Keratinocyte (primary cell): ENCODE data around the gene NT5E. TPM values are rescaled to one million over a fixed set of nuclear protein-coding genes. Genes with fewer than 3 reads are reported as not detected.

Experiments used
- DNase-seq: peaks from one replicate; pipeline ENCODE4 v3.0.0-alpha.2; 2011; ENCODE audit warnings: low read depth, missing footprints, low spot score
- FAIRE-seq: peaks from 2 replicates; lab custom pipeline; 2011; peaks lifted over from hg19 to GRCh38; lab: Jason Lieb, UNC
- H2AFZ ChIP-seq: 2 replicates; pipeline ENCODE4 v1.6.0; 2012; ENCODE audit warnings: low read length, control low read depth, inconsistent platforms; ENCODE audit not compliant: control insufficient read depth
- H3K27ac ChIP-seq: 2 replicates; pipeline ENCODE4 v1.5.1; 2011; ENCODE audit warnings: low read length; ENCODE audit not compliant: control insufficient read depth, insufficient read depth
- H3K27me3 ChIP-seq: 3 replicates; pipeline ENCODE4 v1.6.0; 2011; ENCODE audit warnings: low read length; ENCODE audit not compliant: control insufficient read depth, insufficient read depth; ENCODE audit errors: extremely low read depth
- H3K36me3 ChIP-seq, 2 experiments: 2 replicates in 1 of 2; 3 replicates in 1 of 2; pipeline ENCODE4 v1.5.1; 2011; ENCODE audit warnings: low read length in 2 of 2, mild to moderate bottlenecking in 1 of 2; ENCODE audit not compliant: control insufficient read depth in 2 of 2, insufficient read depth in 2 of 2; ENCODE audit errors: extremely low read depth in 1 of 2
- H3K4me1 ChIP-seq: 3 replicates; pipeline ENCODE4 v1.5.1; 2011; ENCODE audit warnings: low read length; ENCODE audit not compliant: control insufficient read depth, insufficient read depth; ENCODE audit errors: extremely low read depth
- H3K4me2 ChIP-seq: 3 replicates; pipeline ENCODE4 v1.6.0; 2011; ENCODE audit warnings: low read depth, low read length; ENCODE audit not compliant: control insufficient read depth, insufficient read depth; ENCODE audit errors: extremely low read depth
- H3K4me3 ChIP-seq, 3 experiments: fragments of 200-600 bp in 1 of 3; sonication (generic) in 1 of 3; 2 replicates in 2 of 3; 3 replicates in 1 of 3; pipeline ENCODE4 v1.5.1; 2011 to 2016; ENCODE audit warnings: low read length in 3 of 3, mild to moderate bottlenecking in 3 of 3, control low read depth in 2 of 3, inconsistent platforms in 1 of 3, low read depth in 1 of 3, mixed read lengths in 1 of 3, mixed run types in 1 of 3, moderate library complexity in 1 of 3; ENCODE audit not compliant: control insufficient read depth in 2 of 3, insufficient read depth in 2 of 3; ENCODE audit errors: extremely low read depth in 1 of 3
- H3K79me2 ChIP-seq: 2 replicates; pipeline ENCODE4 v1.6.0; 2012; ENCODE audit warnings: low read length; ENCODE audit not compliant: control insufficient read depth, insufficient read depth
- H3K9ac ChIP-seq: 3 replicates; pipeline ENCODE4 v1.6.0; 2011; ENCODE audit warnings: low read length; ENCODE audit not compliant: control insufficient read depth, insufficient read depth; ENCODE audit errors: extremely low read depth
- H3K9me1 ChIP-seq: 3 replicates; pipeline ENCODE4 v1.6.0; 2011; ENCODE audit warnings: low read length; ENCODE audit not compliant: control insufficient read depth, insufficient read depth; ENCODE audit errors: extremely low read depth
- H3K9me3 ChIP-seq: 2 replicates; pipeline ENCODE4 v1.5.1; 2012; ENCODE audit warnings: low read depth, low read length; ENCODE audit not compliant: control insufficient read depth
- H4K20me1 ChIP-seq: 3 replicates; pipeline ENCODE4 v1.6.0; 2011; ENCODE audit warnings: low read length; ENCODE audit not compliant: control insufficient read depth, insufficient read depth; ENCODE audit errors: extremely low read depth
- EZH2 ChIP-seq: IDR thresholded peaks from one replicate; pipeline ENCODE4 v1.6.1; 2012; ENCODE audit warnings: inconsistent platforms, mild to moderate bottlenecking, low read length, moderate library complexity
- dilution Hi-C: fragments of 300-500 bp; cut with MboI; formaldehyde crosslinking; loops from one replicate; pipeline ENCODE4 v1.7.0; 2020; ENCODE audit warnings: low sequenced_read_pairs; ENCODE audit not compliant: extremely low pct_ligation_motif_present
- polyA plus RNA-seq, 5 experiments: library from polyadenylated mRNA; depleted of rRNA in 3 of 5; stranded (reverse) in 3 of 5; stranded (forward) in 1 of 5; unstranded in 1 of 5; fragments of >200 nt; gene quantifications; 1 replicate in 1 of 5; 2 replicates in 3 of 5; 3 replicates in 1 of 5; pipeline versions ENCODE4 v1.2.1 to v1.2.3, GENCODE V29; 2011 to 2012; ENCODE audit warnings: missing spikeins in 2 of 5, low read depth in 1 of 5, low replicate concordance in 1 of 5
- TF ChIP-seq, protein P1 (sequence below), 3 experiments: IDR thresholded peaks in 1 of 3; conservative IDR thresholded peaks in 1 of 3; optimal IDR thresholded peaks in 1 of 3; 2 replicates in 2 of 3; 3 replicates in 1 of 3; pipeline versions ENCODE3 to v1.5.1; 2011; ENCODE audit warnings: low read length in 3 of 3, mild to moderate bottlenecking in 3 of 3, moderate library complexity in 2 of 3, control low read depth in 1 of 3, inconsistent platforms in 1 of 3; ENCODE audit not compliant: insufficient read depth in 2 of 3; ENCODE audit errors: extremely low read depth in 1 of 3

Gene NT5E
- polyA plus RNA-seq, 1 donor (not counting 4 experiments of a cell fraction or from before 2014, with no cell fraction given) = 268 TPM

DNA sequence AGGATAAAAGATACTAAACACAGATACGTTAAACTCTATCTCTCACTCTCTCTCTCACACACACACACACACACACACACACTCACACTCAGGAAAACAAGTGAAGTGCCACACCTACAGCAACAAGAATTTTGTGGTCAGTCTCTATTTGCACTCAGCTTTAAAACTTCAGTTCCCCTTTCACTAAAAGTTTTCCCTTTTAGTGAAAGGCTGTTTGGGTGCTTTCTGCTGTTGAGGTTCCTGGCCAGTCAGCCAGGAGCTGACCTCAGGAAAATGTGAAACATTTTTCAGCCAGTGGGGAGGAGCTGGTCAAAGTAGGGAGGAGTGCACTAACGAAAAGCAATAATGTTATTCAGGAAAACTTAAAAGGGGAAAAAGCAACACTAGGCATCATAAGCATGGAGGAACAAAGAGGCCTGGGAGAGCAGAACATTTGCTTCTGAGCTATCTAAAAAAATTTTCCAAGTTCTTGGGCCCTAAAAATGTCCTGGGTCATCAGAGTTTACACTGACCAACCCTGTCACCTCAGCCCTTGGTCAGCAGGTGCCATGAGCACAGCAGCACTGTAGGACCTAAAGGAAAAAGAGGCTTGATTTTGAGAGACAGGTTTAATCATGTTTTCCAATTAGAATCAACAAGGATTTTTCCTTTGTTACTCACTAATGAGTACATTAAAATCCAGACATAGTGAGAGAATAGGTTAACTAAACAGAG, 30.7 kb upstream of the NT5E start:
- Histone ChIP-seq H3K36me3 (no peaks in the 10 kb centered on the region), H3K9me1 (no peaks in the 10 kb centered on the region), H3K27me3 (no peaks in the 10 kb centered on the region), H3K4me1 (peaks cover 21% of the 10 kb centered on the region), H3K4me2 (no peak overlapping the region), H3K4me3 (no peak overlapping the region), H3K27ac (no peak overlapping the region), H3K9me3 (no peaks in the 10 kb centered on the region), H3K79me2 (no peaks in the 10 kb centered on the region), H3K9ac (no peak overlapping the region), H2AFZ (no peak overlapping the region), H4K20me1 (no peaks in the 10 kb centered on the region)
- TF ChIP-seq, protein P1, sequence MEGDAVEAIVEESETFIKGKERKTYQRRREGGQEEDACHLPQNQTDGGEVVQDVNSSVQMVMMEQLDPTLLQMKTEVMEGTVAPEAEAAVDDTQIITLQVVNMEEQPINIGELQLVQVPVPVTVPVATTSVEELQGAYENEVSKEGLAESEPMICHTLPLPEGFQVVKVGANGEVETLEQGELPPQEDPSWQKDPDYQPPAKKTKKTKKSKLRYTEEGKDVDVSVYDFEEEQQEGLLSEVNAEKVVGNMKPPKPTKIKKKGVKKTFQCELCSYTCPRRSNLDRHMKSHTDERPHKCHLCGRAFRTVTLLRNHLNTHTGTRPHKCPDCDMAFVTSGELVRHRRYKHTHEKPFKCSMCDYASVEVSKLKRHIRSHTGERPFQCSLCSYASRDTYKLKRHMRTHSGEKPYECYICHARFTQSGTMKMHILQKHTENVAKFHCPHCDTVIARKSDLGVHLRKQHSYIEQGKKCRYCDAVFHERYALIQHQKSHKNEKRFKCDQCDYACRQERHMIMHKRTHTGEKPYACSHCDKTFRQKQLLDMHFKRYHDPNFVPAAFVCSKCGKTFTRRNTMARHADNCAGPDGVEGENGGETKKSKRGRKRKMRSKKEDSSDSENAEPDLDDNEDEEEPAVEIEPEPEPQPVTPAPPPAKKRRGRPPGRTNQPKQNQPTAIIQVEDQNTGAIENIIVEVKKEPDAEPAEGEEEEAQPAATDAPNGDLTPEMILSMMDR (optimal IDR thresholded peaks at IDR 0.05 in 1 of 3, IDR thresholded peaks at IDR 0.05 in 1 of 3, conservative IDR thresholded peaks at IDR 0.05 in 1 of 3; ENCODE audit: extremely low read depth in 1 of 3, insufficient read depth in 2 of 3, low read length in 3 of 3) = no peak
- TF ChIP-seq EZH2 = no peak
- dilution Hi-C loops = no loop called here
- DNase-seq = no peak
- FAIRE-seq = no peak

GRCh38 chr6:85420551-85420950, 29.3 kb upstream of the NT5E start:
- H3K9me3 ChIP-seq = no peaks in the 10 kb centered on the region
- H3K9ac ChIP-seq = no peak overlapping the region
- H3K9me1 ChIP-seq = no peaks in the 10 kb centered on the region
- dilution Hi-C loops = no loop called here
- no peak overlapping the region for H3K4me3 ChIP-seq
- H3K27ac ChIP-seq = no peak overlapping the region
- no peaks in the 10 kb centered on the region for H4K20me1 ChIP-seq
- H3K79me2 ChIP-seq = no peaks in the 10 kb centered on the region
- no peak overlapping the region for H2AFZ ChIP-seq
- DNase-seq (no peak), FAIRE-seq (no peak)
- H3K4me2 ChIP-seq = no peak overlapping the region
- no peaks in the 10 kb centered on the region for H3K27me3 ChIP-seq
- H3K4me1 ChIP-seq = peaks cover 21% of the 10 kb centered on the region
- no peaks in the 10 kb centered on the region for H3K36me3 ChIP-seq
- no peak for TF ChIP-seq EZH2
- TF ChIP-seq, protein P1 (optimal IDR thresholded peaks at IDR 0.05 in 1 of 3, IDR thresholded peaks at IDR 0.05 in 1 of 3, conservative IDR thresholded peaks at IDR 0.05 in 1 of 3; ENCODE audit: extremely low read depth in 1 of 3, insufficient read depth in 2 of 3, low read length in 3 of 3) = no peak
